ENCODE data around the gene SFRP5. TPM values are rescaled to one million over a fixed set of nuclear protein-coding genes. Genes with fewer than 3 reads are reported as not detected.

SFRP5 gene
- total and polyA plus RNA-seq, 2 donors (not counting 1 experiment from before 2014, with no cell fraction given): not detected

- H3K27ac Mint-ChIP-seq: peak overlapping the region; percentile 100
- CTCF ChIA-PET: interaction anchor here (0.5 to 11.1 kb wide), 11 partner anchors 11 to 1700 kb away, joined by 3 to 267 read pairs (median 9); partner anchors contain the start of genes AVPI1 and MARVELD1
- no peak for DNase-seq
- intact Hi-C loops (cut with micrococcal nuclease): loop anchor here (2.0 to 5.0 kb wide), 2 partner anchors 104 to 1886 kb away; partner anchors contain the start of genes MORN4 and SLC25A28
- H3K4me1 Mint-ChIP-seq: peaks cover 51% of the 10 kb centered on the region
- Histone ChIP-seq H3K79me2 (ENCODE audit: control insufficient read depth, insufficient read depth, low read length) (peaks cover 40% of the 10 kb centered on the region), H3K9ac (ENCODE audit: low read length) (peak overlapping the region; percentile 97), H2AFZ (ENCODE audit: insufficient read depth, low read depth, low read length, poor library complexity, severe bottlenecking) (peak overlapping the region; percentile 89), H3K27me3 (replicated peaks in 1 of 4; ENCODE audit: control extremely low read depth in 1 of 4, control insufficient read depth in 3 of 4, insufficient read depth in 4 of 4, low read length in 3 of 4) (no peaks in the 10 kb centered on the region), H3K9me3 (ENCODE audit: control extremely low read depth in 1 of 3, control insufficient read depth in 2 of 3, insufficient read depth in 1 of 3, low read length in 2 of 3) (no peaks in the 10 kb centered on the region), H3K27ac (ENCODE audit: low read length in 2 of 2) (peak overlapping the region; percentile 92 to 97), H3K4me3 (ENCODE audit: control extremely low read depth in 1 of 5, extremely low read depth in 1 of 5, insufficient read depth in 1 of 5, low read depth in 2 of 5, low read length in 4 of 5) (peak overlapping the region in 4 of 5 experiments; percentile 73 to 97 (median 85)), H3K4me2 (replicated peaks; ENCODE audit: low read depth, low read length, poor library complexity, severe bottlenecking) (peak overlapping the region; percentile 84), H3K4me1 (ENCODE audit: control insufficient read depth in 2 of 2, insufficient read depth in 2 of 2, low read length in 2 of 2) (peaks cover 25 to 39% of the 10 kb centered on the region in 2 donors), H4K20me1 (ENCODE audit: control insufficient read depth, insufficient read depth, low read length, poor library complexity, severe bottlenecking) (peaks cover 9% of the 10 kb centered on the region), H3K36me3 (replicated peaks in 1 of 2; ENCODE audit: control extremely low read depth in 1 of 2, control insufficient read depth in 1 of 2, extremely low read depth in 1 of 2, insufficient read depth in 2 of 2, low read length in 1 of 2) (peaks cover 0 to 20% of the 10 kb centered on the region in 2 experiments)
- peak; percentile 11 for ATAC-seq (ENCODE audit: low read depth)
- POLR2A ChIA-PET: interaction anchor here (2.2 kb wide), 2 partner anchors 50 to 96 kb away, joined by 7 to 17 read pairs; partner anchors contain the start of genes AVPI1 and PI4K2A
- TF ChIP-seq CTCF (IDR thresholded peaks at IDR 0.05) (no peak), EZH2 (IDR thresholded peaks at IDR 0.05; ENCODE audit: borderline replicate concordance, insufficient read depth, low read depth, low read length, poor library complexity, severe bottlenecking) (no peak)
- H3K4me3 Mint-ChIP-seq: peak overlapping the region; percentile 100
- 65% methylated on average over 12 of the region's 13 CpGs for WGBS (ENCODE audit: insufficient coverage)
- no peaks in the 10 kb centered on the region for H3K9me3 Mint-ChIP-seq (ENCODE audit: insufficient read depth)
- no peaks in the 10 kb centered on the region for H3K27me3 Mint-ChIP-seq
These were observed 35.3 kb downstream of the SFRP5 start for GRCh38 chr10:97736403-97736901.

DNA sequence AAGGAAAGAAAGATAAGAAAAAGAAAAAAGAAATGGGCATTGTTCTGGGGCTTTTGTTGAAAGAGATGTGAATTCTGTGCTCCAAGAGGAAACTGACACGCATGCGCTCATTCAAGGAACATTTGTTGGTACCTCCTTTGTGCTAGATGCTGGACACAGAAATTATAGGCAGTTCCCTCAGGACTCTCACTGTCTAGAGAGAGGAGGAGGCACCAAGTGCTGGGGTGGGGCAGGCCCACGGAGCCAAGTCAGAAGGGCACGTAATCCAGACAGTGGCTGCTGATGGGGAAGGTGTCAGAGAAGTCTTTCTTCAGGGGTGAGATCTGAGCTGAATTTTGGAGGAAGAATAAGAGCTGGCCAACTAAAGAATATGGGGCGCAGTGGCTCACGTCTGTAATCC, 37.8 kb downstream of the SFRP5 start:
- Mint-ChIP-seq H3K4me1 (peaks cover 30% of the 10 kb centered on the region), H3K27me3 (peaks cover 2% of the 10 kb centered on the region), H3K27ac (no peak overlapping the region), H3K4me3 (no peak overlapping the region), H3K9me3 (ENCODE audit: insufficient read depth) (no peaks in the 10 kb centered on the region)
- H3K4me2 ChIP-seq (replicated peaks; ENCODE audit: low read depth, low read length, poor library complexity, severe bottlenecking): no peak overlapping the region
- peaks cover 0 to 3% (median 0%) of the 10 kb centered on the region in 4 experiments for H3K27me3 ChIP-seq (replicated peaks in 1 of 4; ENCODE audit: control extremely low read depth in 1 of 4, control insufficient read depth in 3 of 4, insufficient read depth in 4 of 4, low read length in 3 of 4)
- no peak for DNase-seq
- ChIA-PET CTCF (interaction anchor here (0.6 to 11.1 kb wide), 11 partner anchors 9 to 448 kb away, joined by 3 to 267 read pairs (median 6); partner anchors contain the start of genes ANKRD2 and AVPI1), POLR2A (interaction anchor here (0.6 to 0.7 kb wide), 2 partner anchors 231 to 1201 kb away, joined by 3 to 7 read pairs; no protein-coding TSS in a partner anchor)
- peaks cover 22% of the 10 kb centered on the region for H3K79me2 ChIP-seq (ENCODE audit: control insufficient read depth, insufficient read depth, low read length)
- no peak for ATAC-seq (ENCODE audit: low read depth)
- H3K4me3 ChIP-seq (ENCODE audit: control extremely low read depth in 1 of 5, extremely low read depth in 1 of 5, insufficient read depth in 1 of 5, low read depth in 2 of 5, low read length in 4 of 5): no peak overlapping the region
- intact Hi-C loops (cut with micrococcal nuclease): no loop called here
- H3K9ac ChIP-seq (ENCODE audit: low read length): no peak overlapping the region
- WGBS (ENCODE audit: insufficient coverage): 88% methylated on average over 6 of the region's 6 CpGs
- no peaks in the 10 kb centered on the region for H4K20me1 ChIP-seq (ENCODE audit: control insufficient read depth, insufficient read depth, low read length, poor library complexity, severe bottlenecking)
- H3K27ac ChIP-seq (ENCODE audit: low read length in 2 of 2): no peak overlapping the region
- peaks cover 0 to 8% of the 10 kb centered on the region in 2 experiments for H3K36me3 ChIP-seq (replicated peaks in 1 of 2; ENCODE audit: control extremely low read depth in 1 of 2, control insufficient read depth in 1 of 2, extremely low read depth in 1 of 2, insufficient read depth in 2 of 2, low read length in 1 of 2)
- TF ChIP-seq CTCF (IDR thresholded peaks at IDR 0.05) (no peak), EZH2 (IDR thresholded peaks at IDR 0.05; ENCODE audit: borderline replicate concordance, insufficient read depth, low read depth, low read length, poor library complexity, severe bottlenecking) (no peak)
- H3K9me3 ChIP-seq (ENCODE audit: control extremely low read depth in 1 of 3, control insufficient read depth in 2 of 3, insufficient read depth in 1 of 3, low read length in 2 of 3): no peaks in the 10 kb centered on the region
- peaks cover 18 to 25% of the 10 kb centered on the region in 2 donors for H3K4me1 ChIP-seq (ENCODE audit: control insufficient read depth in 2 of 2, insufficient read depth in 2 of 2, low read length in 2 of 2)
- no peak overlapping the region for H2AFZ ChIP-seq (ENCODE audit: insufficient read depth, low read depth, low read length, poor library complexity, severe bottlenecking)
